K562 (cell line): ENCODE results near the gene CLCN5.

Experiments
- EHMT2 ChIP-seq: fragments of 450-650 bp; IDR thresholded peaks from 2 replicates; pipeline ENCODE4 v1.6.1; 2018; ENCODE audit warnings: antibody characterized with exemption
- EP300 ChIP-seq: IDR thresholded peaks from 2 replicates; pipeline ENCODE4 v1.6.1; 2012; ENCODE audit warnings: low read length, improper control_type of control experiment
- FOS ChIP-seq: IDR thresholded peaks from 3 replicates; pipeline ENCODE4 v1.6.1; 2011; ENCODE audit not compliant: insufficient read length; ENCODE audit errors: extremely low read depth
- HDAC2 ChIP-seq: fragments of 450-650 bp; IDR thresholded peaks from 2 replicates; pipeline ENCODE4 v1.6.1; 2016; ENCODE audit warnings: mild to moderate bottlenecking
- ZBTB49 ChIP-seq: sonication (generic); formaldehyde crosslinking; IDR thresholded peaks from 2 replicates; pipeline ENCODE4 v1.8.0; 2022; ENCODE audit warnings: missing genetic modification reagents, mild to moderate bottlenecking, borderline replicate concordance
- ZBTB8A ChIP-seq: fragments of 450-650 bp; IDR thresholded peaks from 2 replicates; pipeline ENCODE4 v1.6.1; 2018; ENCODE audit warnings: mild to moderate bottlenecking, moderate library complexity; ENCODE audit not compliant: partially characterized antibody
- TF ChIP-seq, protein P1 (sequence below): fragments of 250-450 bp; sonication (Bioruptor Pico); IDR thresholded peaks from 2 replicates; pipeline ENCODE4 v1.8.0; 2022; ENCODE audit warnings: inconsistent platforms
- TF ChIP-seq, protein P2 (sequence below): fragments of 150-350 bp; conservative IDR thresholded peaks from 2 replicates; pipeline ENCODE4 v1.6.1; 2014; ENCODE audit warnings: low read length
- TF ChIP-seq, protein P3 (sequence below), 3 experiments: IDR thresholded peaks in 2 of 3; conservative IDR thresholded peaks in 1 of 3; 2 replicates each; pipeline ENCODE4 v1.5.1; 2011 to 2012; ENCODE audit warnings: low read length in 3 of 3, mild to moderate bottlenecking in 3 of 3, control low read depth in 2 of 3, improper control_type of control experiment in 1 of 3, inconsistent platforms in 1 of 3, low read depth in 1 of 3, mixed read lengths in 1 of 3, moderate library complexity in 1 of 3; ENCODE audit not compliant: insufficient read depth in 2 of 3
- TF ChIP-seq, protein P4 (sequence below): fragments of 450-650 bp; IDR thresholded peaks from 2 replicates; pipeline ENCODE4 v1.6.1; 2016; ENCODE audit warnings: antibody characterized with exemption

DNA sequence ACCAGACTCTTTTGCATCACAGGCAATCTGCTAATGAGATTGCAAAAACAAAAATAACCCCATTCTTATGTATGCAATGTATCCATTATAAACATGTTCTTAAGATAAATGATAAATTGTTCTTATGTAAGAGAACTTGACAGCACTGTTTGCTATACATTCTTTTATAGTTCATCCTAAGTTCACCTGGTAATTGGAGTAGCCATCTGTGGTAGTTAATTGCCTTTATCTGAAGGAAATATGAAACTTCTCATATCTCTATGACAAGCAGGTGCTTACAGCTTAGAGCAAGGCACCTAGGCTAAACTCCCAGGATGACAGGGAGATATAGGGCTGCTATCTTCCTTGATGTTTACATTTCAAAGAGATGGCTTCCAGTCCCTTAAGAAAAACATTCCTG is 21.3 kb upstream of the CLCN5 start:
- TF ChIP-seq HDAC2 (no peak), ZBTB49 (CRISPR knock-in tag) (no peak), FOS (no peak), ZBTB8A (no peak), EHMT2 (no peak), EP300 (no peak)
- TF ChIP-seq, protein P1, sequence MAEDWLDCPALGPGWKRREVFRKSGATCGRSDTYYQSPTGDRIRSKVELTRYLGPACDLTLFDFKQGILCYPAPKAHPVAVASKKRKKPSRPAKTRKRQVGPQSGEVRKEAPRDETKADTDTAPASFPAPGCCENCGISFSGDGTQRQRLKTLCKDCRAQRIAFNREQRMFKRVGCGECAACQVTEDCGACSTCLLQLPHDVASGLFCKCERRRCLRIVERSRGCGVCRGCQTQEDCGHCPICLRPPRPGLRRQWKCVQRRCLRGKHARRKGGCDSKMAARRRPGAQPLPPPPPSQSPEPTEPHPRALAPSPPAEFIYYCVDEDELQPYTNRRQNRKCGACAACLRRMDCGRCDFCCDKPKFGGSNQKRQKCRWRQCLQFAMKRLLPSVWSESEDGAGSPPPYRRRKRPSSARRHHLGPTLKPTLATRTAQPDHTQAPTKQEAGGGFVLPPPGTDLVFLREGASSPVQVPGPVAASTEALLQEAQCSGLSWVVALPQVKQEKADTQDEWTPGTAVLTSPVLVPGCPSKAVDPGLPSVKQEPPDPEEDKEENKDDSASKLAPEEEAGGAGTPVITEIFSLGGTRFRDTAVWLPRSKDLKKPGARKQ (CRISPR knock-in tag): no peak
- TF ChIP-seq, protein P2, sequence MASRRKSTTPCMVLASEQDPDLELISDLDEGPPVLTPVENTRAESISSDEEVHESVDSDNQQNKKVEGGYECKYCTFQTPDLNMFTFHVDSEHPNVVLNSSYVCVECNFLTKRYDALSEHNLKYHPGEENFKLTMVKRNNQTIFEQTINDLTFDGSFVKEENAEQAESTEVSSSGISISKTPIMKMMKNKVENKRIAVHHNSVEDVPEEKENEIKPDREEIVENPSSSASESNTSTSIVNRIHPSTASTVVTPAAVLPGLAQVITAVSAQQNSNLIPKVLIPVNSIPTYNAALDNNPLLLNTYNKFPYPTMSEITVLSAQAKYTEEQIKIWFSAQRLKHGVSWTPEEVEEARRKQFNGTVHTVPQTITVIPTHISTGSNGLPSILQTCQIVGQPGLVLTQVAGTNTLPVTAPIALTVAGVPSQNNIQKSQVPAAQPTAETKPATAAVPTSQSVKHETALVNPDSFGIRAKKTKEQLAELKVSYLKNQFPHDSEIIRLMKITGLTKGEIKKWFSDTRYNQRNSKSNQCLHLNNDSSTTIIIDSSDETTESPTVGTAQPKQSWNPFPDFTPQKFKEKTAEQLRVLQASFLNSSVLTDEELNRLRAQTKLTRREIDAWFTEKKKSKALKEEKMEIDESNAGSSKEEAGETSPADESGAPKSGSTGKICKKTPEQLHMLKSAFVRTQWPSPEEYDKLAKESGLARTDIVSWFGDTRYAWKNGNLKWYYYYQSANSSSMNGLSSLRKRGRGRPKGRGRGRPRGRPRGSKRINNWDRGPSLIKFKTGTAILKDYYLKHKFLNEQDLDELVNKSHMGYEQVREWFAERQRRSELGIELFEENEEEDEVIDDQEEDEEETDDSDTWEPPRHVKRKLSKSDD: no peak
- TF ChIP-seq, protein P3, sequence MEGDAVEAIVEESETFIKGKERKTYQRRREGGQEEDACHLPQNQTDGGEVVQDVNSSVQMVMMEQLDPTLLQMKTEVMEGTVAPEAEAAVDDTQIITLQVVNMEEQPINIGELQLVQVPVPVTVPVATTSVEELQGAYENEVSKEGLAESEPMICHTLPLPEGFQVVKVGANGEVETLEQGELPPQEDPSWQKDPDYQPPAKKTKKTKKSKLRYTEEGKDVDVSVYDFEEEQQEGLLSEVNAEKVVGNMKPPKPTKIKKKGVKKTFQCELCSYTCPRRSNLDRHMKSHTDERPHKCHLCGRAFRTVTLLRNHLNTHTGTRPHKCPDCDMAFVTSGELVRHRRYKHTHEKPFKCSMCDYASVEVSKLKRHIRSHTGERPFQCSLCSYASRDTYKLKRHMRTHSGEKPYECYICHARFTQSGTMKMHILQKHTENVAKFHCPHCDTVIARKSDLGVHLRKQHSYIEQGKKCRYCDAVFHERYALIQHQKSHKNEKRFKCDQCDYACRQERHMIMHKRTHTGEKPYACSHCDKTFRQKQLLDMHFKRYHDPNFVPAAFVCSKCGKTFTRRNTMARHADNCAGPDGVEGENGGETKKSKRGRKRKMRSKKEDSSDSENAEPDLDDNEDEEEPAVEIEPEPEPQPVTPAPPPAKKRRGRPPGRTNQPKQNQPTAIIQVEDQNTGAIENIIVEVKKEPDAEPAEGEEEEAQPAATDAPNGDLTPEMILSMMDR (IDR thresholded peaks at IDR 0.05 in 2 of 3, conservative IDR thresholded peaks at IDR 0.05 in 1 of 3; ENCODE audit: insufficient read depth in 2 of 3, low read depth in 1 of 3, low read length in 3 of 3): no peak
- TF ChIP-seq, protein P4, sequence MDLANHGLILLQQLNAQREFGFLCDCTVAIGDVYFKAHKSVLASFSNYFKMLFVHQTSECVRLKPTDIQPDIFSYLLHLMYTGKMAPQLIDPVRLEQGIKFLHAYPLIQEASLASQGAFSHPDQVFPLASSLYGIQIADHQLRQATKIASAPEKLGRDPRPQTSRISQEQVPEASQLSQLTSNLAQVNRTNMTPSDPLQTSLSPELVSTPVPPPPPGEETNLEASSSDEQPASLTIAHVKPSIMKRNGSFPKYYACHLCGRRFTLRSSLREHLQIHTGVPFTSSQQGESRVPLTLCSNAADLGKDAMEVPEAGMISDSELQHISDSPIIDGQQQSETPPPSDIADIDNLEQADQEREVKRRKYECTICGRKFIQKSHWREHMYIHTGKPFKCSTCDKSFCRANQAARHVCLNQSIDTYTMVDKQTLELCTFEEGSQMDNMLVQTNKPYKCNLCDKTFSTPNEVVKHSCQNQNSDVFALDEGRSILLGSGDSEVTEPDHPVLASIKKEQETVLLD: no peak
